22Rv1 (cell line): ENCODE data around the gene COL24A1.

ENCODE experiments used
- H3K27ac ChIP-seq: fragments of 450-650 bp; 2 replicates; pipeline ENCODE4 v1.5.1; 2017
- CTCF ChIP-seq: fragments of 450-650 bp; IDR thresholded peaks from 2 replicates; pipeline ENCODE4 v1.5.1; 2017; ENCODE audit warnings: mild to moderate bottlenecking
- ZFX ChIP-seq: fragments of 450-650 bp; IDR thresholded peaks from 2 replicates; pipeline ENCODE4 v1.6.1; 2017; ENCODE audit warnings: antibody characterized with exemption, borderline replicate concordance

COL24A1 gene

GRCh38 chr1:85934516-85934915, 222.1 kb downstream of the COL24A1 start:
- TF ChIP-seq CTCF (no peak), ZFX (no peak)
- no peak overlapping the region for H3K27ac ChIP-seq

DNA sequence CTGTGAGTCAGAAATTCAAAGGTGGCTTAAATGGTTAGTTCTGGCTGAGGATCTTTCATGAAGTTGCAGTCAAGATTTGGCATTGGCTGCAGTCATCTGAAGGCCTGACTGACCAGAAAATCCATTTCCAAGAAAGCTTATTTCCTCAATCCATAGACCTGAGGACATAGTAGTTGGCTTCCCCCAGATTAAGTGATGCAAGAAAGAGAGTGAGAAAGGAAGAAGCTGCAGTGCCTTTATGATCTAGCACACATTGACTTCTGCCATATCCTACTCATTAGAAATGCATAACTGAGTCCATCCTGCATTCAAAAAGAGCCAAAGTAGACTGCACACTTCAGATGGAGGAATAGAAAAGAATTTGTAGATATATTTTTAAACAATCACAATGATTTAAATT, 222.6 kb downstream of the COL24A1 start:
- H3K27ac ChIP-seq, result no peak overlapping the region
- TF ChIP-seq CTCF (no peak), ZFX (no peak)

DNA sequence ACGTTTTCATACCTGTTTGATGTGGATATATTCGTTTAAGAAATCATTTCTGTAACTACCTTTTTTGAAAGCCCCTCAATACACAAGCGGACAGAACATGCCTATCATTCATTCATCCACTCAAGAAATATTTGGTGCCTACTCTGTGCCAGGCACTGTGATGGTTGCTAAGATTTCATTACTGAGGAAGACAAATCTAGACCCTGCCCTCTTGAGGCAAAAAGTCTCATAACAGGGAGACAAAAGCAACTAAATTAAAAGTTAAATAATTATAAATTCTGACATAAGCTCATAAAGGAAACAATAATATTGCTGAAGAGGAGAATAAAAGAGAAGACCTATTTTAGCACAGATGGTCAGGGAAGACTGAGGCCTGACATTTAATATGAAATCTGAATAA, 244.8 kb downstream of the COL24A1 start:
- H3K27ac ChIP-seq, result no peak overlapping the region
- TF ChIP-seq CTCF, result peak; percentile 46
- TF ChIP-seq ZFX, result no peak

DNA sequence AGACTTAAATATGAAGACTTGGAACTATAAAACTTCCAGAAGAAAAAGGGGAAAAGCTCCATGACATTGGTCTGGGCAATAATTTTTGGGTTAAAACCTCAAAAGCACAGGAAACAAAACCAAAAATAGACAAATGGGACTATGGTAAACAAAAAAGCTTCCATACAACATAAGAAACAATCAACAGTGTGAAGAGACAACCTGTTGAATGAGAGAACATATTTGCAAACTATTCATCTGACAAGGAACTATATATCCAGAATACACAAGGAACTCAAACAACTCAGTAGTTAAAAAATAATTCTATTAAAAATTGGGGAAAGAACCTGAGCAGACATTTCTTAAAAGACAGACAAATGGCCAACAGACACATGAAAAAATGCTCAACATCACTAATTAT, 255.7 kb downstream of the COL24A1 start:
- no peak overlapping the region for H3K27ac ChIP-seq
- TF ChIP-seq ZFX (no peak), CTCF (no peak)

- TF ChIP-seq CTCF (no peak), ZFX (no peak)
- no peak overlapping the region for H3K27ac ChIP-seq
Observed at GRCh38 chr1:85898861-85899260, 257.7 kb downstream of the COL24A1 start.

DNA sequence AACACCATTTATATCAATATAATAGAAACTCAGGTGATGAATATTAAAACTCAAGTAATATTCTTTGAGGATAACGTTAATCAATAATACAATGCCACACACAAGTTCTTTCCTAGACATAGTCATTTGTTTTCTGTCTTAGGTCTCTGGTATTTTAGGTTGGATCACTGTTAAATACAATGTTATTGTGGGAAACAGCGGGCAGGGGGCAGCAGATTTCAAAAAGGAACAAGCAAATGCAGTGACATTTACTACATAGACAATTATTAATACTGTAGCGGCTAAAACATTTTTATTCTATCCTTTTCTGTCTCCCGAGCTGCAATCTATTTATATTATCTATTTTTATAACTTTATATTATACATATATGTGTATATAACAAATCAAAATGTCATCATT, 261.9 kb downstream of the COL24A1 start:
- TF ChIP-seq CTCF (peak; percentile 64), ZFX (no peak)
- no peak overlapping the region for H3K27ac ChIP-seq

GRCh38 chr1:85892366-85892765, 264.2 kb downstream of the COL24A1 start:
- no peak overlapping the region for H3K27ac ChIP-seq
- TF ChIP-seq CTCF (no peak), ZFX (no peak)
